ENCODE results near the gene TBCD. TPM values are rescaled to one million over a fixed set of nuclear protein-coding genes. Genes with fewer than 3 reads are reported as not detected.

Gene TBCD
- total RNA-seq, 4 donors from 2014 or later, result 49.7 to 119 (median 71.5) TPM

DNA sequence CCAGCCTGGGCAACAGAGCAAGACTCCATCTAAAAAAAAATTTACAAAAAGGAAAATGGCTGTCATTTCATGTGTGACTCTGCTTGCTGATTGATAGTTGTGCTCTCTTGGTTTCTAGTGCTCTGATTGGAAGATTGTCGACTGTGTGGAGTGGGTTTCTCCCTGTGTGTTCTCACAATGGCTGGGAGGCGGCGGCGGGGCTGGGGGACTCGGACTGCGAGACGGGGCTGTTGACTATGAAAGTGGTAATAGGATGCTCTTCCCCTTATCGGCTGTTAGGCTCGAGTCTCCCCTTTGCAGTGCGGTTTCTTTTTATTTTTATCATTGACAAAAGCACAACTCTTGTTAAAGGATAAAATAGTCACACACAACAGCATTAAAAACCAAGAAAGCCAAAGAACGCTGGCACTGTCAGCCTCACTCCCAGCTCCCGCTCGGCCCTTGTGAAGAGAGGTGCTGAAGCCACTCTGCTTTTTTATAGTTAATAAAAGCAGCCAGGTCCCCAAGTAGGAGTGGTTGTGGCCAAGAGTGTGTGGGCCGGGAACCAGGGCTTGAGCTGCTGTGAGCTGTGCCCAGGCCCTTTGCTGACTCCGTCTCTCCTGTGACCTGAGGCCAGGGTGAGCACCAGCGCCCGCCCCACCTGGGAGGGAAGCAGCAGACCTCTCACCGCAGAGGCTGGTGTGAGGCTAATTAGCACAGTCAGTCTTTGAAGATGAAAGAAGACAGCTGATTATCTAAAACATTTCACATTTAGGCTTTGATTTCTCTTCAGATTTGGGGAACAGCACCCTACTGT, 36.5 kb downstream of the TBCD start:
- Histone ChIP-seq H3K4me3 (no peak overlapping the region), H3K9me3 (no peaks in the 10 kb centered on the region), H3K36me3 (peaks cover 14% of the 10 kb centered on the region), H3K4me1 (peaks cover 50% of the 10 kb centered on the region), H3K27me3 (no peaks in the 10 kb centered on the region), H3K27ac (peak overlapping the region; percentile 79)
- WGBS, result 84% methylated on average over 18 of the region's 18 CpGs
- TF ChIP-seq, protein P1, sequence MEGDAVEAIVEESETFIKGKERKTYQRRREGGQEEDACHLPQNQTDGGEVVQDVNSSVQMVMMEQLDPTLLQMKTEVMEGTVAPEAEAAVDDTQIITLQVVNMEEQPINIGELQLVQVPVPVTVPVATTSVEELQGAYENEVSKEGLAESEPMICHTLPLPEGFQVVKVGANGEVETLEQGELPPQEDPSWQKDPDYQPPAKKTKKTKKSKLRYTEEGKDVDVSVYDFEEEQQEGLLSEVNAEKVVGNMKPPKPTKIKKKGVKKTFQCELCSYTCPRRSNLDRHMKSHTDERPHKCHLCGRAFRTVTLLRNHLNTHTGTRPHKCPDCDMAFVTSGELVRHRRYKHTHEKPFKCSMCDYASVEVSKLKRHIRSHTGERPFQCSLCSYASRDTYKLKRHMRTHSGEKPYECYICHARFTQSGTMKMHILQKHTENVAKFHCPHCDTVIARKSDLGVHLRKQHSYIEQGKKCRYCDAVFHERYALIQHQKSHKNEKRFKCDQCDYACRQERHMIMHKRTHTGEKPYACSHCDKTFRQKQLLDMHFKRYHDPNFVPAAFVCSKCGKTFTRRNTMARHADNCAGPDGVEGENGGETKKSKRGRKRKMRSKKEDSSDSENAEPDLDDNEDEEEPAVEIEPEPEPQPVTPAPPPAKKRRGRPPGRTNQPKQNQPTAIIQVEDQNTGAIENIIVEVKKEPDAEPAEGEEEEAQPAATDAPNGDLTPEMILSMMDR (IDR thresholded peaks at IDR 0.05), result no peak
- TF ChIP-seq EP300 (IDR thresholded peaks at IDR 0.05) (no peak), POLR2AphosphoS5 (IDR thresholded peaks at IDR 0.05) (no peak), POLR2A (IDR thresholded peaks at IDR 0.05) (no peak)
- no peak for DNase-seq (ENCODE audit: low spot score in 2 of 2)

DNA sequence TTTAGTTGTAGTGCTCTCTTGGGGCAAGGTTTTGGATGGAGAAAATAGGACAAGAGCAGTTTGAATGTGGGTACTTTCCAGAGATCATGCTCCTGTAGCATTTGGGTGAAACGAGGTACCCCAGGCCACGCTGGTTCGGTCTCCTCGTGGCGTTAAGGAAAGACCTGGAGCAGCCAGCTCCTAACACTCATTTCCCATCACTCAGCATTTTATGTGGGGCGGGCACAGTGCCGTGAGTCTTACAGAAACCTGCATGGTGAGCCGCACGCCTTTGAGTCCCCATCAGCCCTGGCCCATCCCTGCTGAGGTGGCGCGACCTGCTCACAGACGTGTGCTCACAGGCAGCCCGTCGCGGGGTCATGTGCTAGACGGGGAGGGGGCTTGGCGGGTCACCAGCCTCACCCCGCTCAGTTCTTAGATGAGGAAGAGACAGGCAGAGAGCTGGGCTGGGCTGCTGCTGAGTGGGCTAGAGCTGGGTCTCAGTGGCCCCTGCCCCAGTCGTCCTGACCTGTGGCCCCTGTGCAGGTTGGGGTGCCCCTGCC, 37.3 kb downstream of the TBCD start:
- H3K9me3 ChIP-seq, result no peaks in the 10 kb centered on the region
- DNase-seq (ENCODE audit: low spot score in 2 of 2), result no peak
- WGBS, result 85% methylated on average over 14 of the region's 19 CpGs
- H3K27ac ChIP-seq, result peak overlapping the region; percentile 79
- no peaks in the 10 kb centered on the region for H3K27me3 ChIP-seq
- no peak for TF ChIP-seq EP300 (IDR thresholded peaks at IDR 0.05)
- TF ChIP-seq, protein P1 (IDR thresholded peaks at IDR 0.05), result no peak
- no peak for TF ChIP-seq POLR2A (IDR thresholded peaks at IDR 0.05)
- peak in 1 of 3 donors; percentile 33 for TF ChIP-seq POLR2AphosphoS5 (IDR thresholded peaks at IDR 0.05)
- H3K4me3 ChIP-seq, result no peak overlapping the region
- peaks cover 57% of the 10 kb centered on the region for H3K4me1 ChIP-seq
- peaks cover 7% of the 10 kb centered on the region for H3K36me3 ChIP-seq

DNA sequence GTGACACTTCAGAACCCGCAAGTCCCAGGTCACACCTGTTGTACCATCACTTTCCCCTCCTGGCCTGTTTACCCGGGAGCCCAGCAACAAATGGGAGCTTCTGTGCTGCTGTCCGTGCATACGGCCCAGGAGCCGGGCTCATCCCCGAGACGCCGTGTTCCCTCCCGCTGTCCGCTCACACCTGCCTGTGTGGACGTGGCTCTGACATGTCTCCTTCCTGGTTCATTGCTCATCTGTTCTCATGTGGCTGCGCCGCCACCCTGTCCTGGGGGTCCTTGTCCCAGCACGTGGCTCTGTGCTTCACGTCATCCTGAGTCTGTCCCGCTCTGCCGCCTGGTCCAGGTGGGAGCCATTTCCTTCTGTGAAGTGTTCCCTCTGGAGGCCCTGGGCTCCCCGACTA, 37.9 kb downstream of the TBCD start:
- H3K4me1 ChIP-seq, result peaks cover 64% of the 10 kb centered on the region
- WGBS, result 91% methylated on average over 18 of the region's 18 CpGs

DNA sequence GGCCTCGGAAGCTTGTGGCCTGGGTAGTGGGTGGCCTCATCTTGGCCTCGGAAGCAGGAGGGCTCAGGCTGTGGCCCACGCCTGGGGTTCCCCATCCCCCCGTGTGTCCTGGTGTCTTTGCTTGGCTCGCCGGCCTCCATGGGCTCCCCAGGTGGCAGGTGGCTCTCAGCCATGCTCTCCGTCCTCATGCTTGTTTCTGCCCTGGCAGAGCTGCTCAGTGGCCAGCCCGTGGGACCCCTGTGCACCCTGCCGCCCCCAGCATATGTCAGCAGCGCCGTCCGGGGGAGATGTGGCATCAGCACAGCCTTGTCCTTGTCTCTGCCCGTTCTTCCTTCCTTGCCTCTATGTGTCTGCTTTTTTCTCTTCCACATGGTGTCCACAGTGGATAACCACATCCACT, 38.5 kb downstream of the TBCD start:
- Histone ChIP-seq H3K4me3 (no peak overlapping the region), H3K36me3 (no peaks in the 10 kb centered on the region), H3K27me3 (no peaks in the 10 kb centered on the region), H3K27ac (peak overlapping the region; percentile 79), H3K4me1 (peaks cover 68% of the 10 kb centered on the region), H3K9me3 (no peaks in the 10 kb centered on the region)
- 98% methylated on average over 7 of the region's 13 CpGs for WGBS
- no peak for DNase-seq (ENCODE audit: low spot score in 2 of 2)
- TF ChIP-seq POLR2AphosphoS5 (IDR thresholded peaks at IDR 0.05) (no peak), POLR2A (IDR thresholded peaks at IDR 0.05) (no peak), EP300 (IDR thresholded peaks at IDR 0.05) (no peak)
- TF ChIP-seq, protein P1 (IDR thresholded peaks at IDR 0.05), result no peak

More for the DNA sequence above, 37.9 kb downstream of the TBCD start:
- Histone ChIP-seq H3K36me3 (peaks cover under 1% of the 10 kb centered on the region), H3K27me3 (no peaks in the 10 kb centered on the region), H3K9me3 (no peaks in the 10 kb centered on the region), H3K4me3 (no peak overlapping the region), H3K27ac (peak overlapping the region; percentile 79)
- no peak for DNase-seq (ENCODE audit: low spot score in 2 of 2)
- TF ChIP-seq EP300 (IDR thresholded peaks at IDR 0.05) (no peak), POLR2AphosphoS5 (IDR thresholded peaks at IDR 0.05) (no peak), POLR2A (IDR thresholded peaks at IDR 0.05) (no peak)
- TF ChIP-seq, protein P1 (IDR thresholded peaks at IDR 0.05), result no peak

DNA sequence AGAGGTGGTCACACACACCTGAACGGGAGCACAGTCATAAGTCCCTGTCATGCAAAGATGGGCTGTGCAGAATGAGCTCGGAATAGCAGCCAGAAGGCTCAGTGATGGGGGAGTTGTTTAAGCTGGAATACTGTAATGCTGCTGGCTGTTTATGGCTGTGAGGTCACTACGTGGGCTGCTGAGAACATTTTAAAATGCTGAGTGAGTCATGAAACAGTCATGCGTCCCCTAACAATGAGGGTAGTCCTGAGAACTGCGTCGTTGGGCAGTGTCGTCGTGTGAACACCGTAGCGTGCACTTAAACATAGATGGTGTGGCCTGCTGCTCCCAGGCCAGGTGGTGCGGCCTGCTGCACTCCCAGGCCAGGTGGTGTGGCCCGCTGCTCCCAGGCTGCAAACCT, 39.7 kb downstream of the TBCD start:
- TF ChIP-seq, protein P1 (IDR thresholded peaks at IDR 0.05), result no peak
- no peak for TF ChIP-seq POLR2AphosphoS5 (IDR thresholded peaks at IDR 0.05)
- no peak for TF ChIP-seq EP300 (IDR thresholded peaks at IDR 0.05)
- TF ChIP-seq POLR2A (IDR thresholded peaks at IDR 0.05), result no peak
- WGBS, result 88% methylated on average over 12 of the region's 12 CpGs
- no peak for DNase-seq (ENCODE audit: low spot score in 2 of 2)
- Histone ChIP-seq H3K36me3 (peaks cover 5% of the 10 kb centered on the region), H3K9me3 (no peaks in the 10 kb centered on the region), H3K4me1 (peaks cover 71% of the 10 kb centered on the region), H3K4me3 (no peak overlapping the region), H3K27ac (no peak overlapping the region), H3K27me3 (no peaks in the 10 kb centered on the region)
